Lower lobe of right lung (tissue), 2 donors: ENCODE data around the gene DLD. TPM values are rescaled to one million over a fixed set of nuclear protein-coding genes. Genes with fewer than 3 reads are reported as not detected.

ENCODE experiments used
- ATAC-seq, 2 donors: fragments of 200-7000 bp; cut with Tn5 transposase; one replicate each; pipeline ENCODE4 v1.9.1; 2020 to 2022; ENCODE audit warnings: mild to moderate bottlenecking in 2 of 2, moderate library complexity in 2 of 2
- DNase-seq: peaks from one replicate; pipeline ENCODE4 v3.0.0-alpha.2; 2020
- H3K27ac ChIP-seq: fragments of 200-600 bp; one replicate; pipeline ENCODE4 v1.8.0; 2022
- H3K27me3 ChIP-seq: fragments of 200-600 bp; one replicate; pipeline ENCODE4 v1.8.0; 2022; ENCODE audit warnings: low read depth
- H3K36me3 ChIP-seq: fragments of 200-600 bp; one replicate; pipeline ENCODE4 v1.8.0; 2022; ENCODE audit warnings: mild to moderate bottlenecking
- H3K4me1 ChIP-seq: fragments of 200-600 bp; one replicate; pipeline ENCODE4 v1.8.0; 2022
- H3K4me3 ChIP-seq: fragments of 200-600 bp; one replicate; pipeline ENCODE4 v1.8.0; 2022; ENCODE audit warnings: mild to moderate bottlenecking
- H3K9me3 ChIP-seq: fragments of 200-600 bp; one replicate; pipeline ENCODE4 v1.8.0; 2022
- intact Hi-C: fragments of 100-400 bp; cut with DNase I; formaldehyde crosslinking; loops from one replicate; pipeline ENCODE4 v1.11.0; 2022
- total RNA-seq: library from RNA; stranded (reverse); fragmentation: NEBNext Ultra II Directional; extraction: Animal tissue kit (Norgen Biotek cat#: 25700); gene quantifications from one replicate; pipeline ENCODE4 v1.2.1, GENCODE V29; 2021
- TF ChIP-seq, protein P1 (sequence below): fragments of 200-600 bp; IDR thresholded peaks from one replicate; pipeline ENCODE4 v1.8.0; 2022; ENCODE audit warnings: antibody characterized with exemption, mild to moderate bottlenecking
- donor health status: DM: no; HTN: yes; CAD: no; lungs with severe emphysema.

Gene DLD
- total RNA-seq, 1 donor from 2014 or later: 64.1 TPM

GRCh38 chr7:107934991-107935770, 44.2 kb downstream of the DLD start:
- H3K4me3 ChIP-seq: no peak overlapping the region
- TF ChIP-seq, protein P1, sequence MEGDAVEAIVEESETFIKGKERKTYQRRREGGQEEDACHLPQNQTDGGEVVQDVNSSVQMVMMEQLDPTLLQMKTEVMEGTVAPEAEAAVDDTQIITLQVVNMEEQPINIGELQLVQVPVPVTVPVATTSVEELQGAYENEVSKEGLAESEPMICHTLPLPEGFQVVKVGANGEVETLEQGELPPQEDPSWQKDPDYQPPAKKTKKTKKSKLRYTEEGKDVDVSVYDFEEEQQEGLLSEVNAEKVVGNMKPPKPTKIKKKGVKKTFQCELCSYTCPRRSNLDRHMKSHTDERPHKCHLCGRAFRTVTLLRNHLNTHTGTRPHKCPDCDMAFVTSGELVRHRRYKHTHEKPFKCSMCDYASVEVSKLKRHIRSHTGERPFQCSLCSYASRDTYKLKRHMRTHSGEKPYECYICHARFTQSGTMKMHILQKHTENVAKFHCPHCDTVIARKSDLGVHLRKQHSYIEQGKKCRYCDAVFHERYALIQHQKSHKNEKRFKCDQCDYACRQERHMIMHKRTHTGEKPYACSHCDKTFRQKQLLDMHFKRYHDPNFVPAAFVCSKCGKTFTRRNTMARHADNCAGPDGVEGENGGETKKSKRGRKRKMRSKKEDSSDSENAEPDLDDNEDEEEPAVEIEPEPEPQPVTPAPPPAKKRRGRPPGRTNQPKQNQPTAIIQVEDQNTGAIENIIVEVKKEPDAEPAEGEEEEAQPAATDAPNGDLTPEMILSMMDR: no peak
- DNase-seq (no peak), ATAC-seq (no peak)
- no peak overlapping the region for H3K27ac ChIP-seq
- intact Hi-C loops: no loop called here
- peaks cover 65% of the 10 kb centered on the region for H3K36me3 ChIP-seq
- no peaks in the 10 kb centered on the region for H3K9me3 ChIP-seq
- H3K4me1 ChIP-seq: peaks cover 30% of the 10 kb centered on the region
- H3K27me3 ChIP-seq: no peaks in the 10 kb centered on the region

- TF ChIP-seq, protein P1: no peak
- ATAC-seq (no peak), DNase-seq (no peak)
- Histone ChIP-seq H3K27ac (no peak overlapping the region), H3K36me3 (peaks cover 59% of the 10 kb centered on the region), H3K9me3 (no peaks in the 10 kb centered on the region), H3K4me3 (no peak overlapping the region), H3K4me1 (peaks cover 30% of the 10 kb centered on the region), H3K27me3 (no peaks in the 10 kb centered on the region)
- intact Hi-C loops: no loop called here
Measured at GRCh38 chr7:107936312-107936711, 45.3 kb downstream of the DLD start.

DNA sequence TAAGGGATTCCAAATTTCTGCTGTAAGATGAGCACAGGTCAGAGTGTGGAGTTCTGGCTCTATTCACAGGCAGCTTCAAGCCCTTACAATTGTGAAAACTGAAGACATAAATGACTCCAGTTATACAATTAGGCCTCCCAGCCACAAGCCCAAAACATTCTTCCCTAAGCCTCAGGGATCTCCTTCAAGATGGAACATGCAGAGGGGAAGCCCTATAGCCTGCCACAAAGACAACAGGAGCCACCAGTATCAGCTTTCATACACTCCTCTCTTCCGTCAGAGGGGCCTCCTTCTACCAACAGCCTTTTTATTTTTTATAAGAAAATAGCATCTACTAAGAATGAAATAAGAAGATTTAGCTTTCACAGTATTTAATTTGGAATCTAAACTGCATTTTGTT, 46.5 kb downstream of the DLD start:
- DNase-seq: no peak
- no peaks in the 10 kb centered on the region for H3K27me3 ChIP-seq
- H3K27ac ChIP-seq: no peak overlapping the region
- intact Hi-C loops: no loop called here
- no peak overlapping the region for H3K4me3 ChIP-seq
- H3K4me1 ChIP-seq: peaks cover 30% of the 10 kb centered on the region
- no peaks in the 10 kb centered on the region for H3K9me3 ChIP-seq
- H3K36me3 ChIP-seq: peaks cover 51% of the 10 kb centered on the region
- TF ChIP-seq, protein P1: no peak
- ATAC-seq: no peak

GRCh38 chr7:107938456-107939250, 47.7 kb downstream of the DLD start:
- TF ChIP-seq, protein P1: no peak
- H3K9me3 ChIP-seq: no peaks in the 10 kb centered on the region
- H3K27me3 ChIP-seq: no peaks in the 10 kb centered on the region
- no peak overlapping the region for H3K27ac ChIP-seq
- peak; percentile 29 to 57 for ATAC-seq
- H3K4me3 ChIP-seq: no peak overlapping the region
- DNase-seq: no peak
- peaks cover 28% of the 10 kb centered on the region for H3K4me1 ChIP-seq
- intact Hi-C loops: no loop called here
- H3K36me3 ChIP-seq: peaks cover 59% of the 10 kb centered on the region

GRCh38 chr7:107939573-107940489, 48.8 kb downstream of the DLD start:
- Histone ChIP-seq H3K27me3 (no peaks in the 10 kb centered on the region), H3K4me3 (no peak overlapping the region), H3K27ac (peak overlapping the region; percentile 48), H3K4me1 (peaks cover 23% of the 10 kb centered on the region), H3K9me3 (no peaks in the 10 kb centered on the region), H3K36me3 (peaks cover 50% of the 10 kb centered on the region)
- DNase-seq (peak; percentile 34), ATAC-seq (peak in 1 of 2 donors; percentile 32)
- TF ChIP-seq, protein P1: no peak
- intact Hi-C loops: no loop called here
